HG02798 (cell line): Measurements from ENCODE around the gene TM7SF3.
"Not testable (repeated sequence)": the region's sequence is repeated elsewhere in the genome, so short reads cannot be mapped to it uniquely, and the experiment has no call there.

Experiments
- ATAC-seq: cut with Tn5 transposase; IDR thresholded peaks from one replicate; pipeline ENCODE4 v1.9.1; 2021; ENCODE audit warnings: mild to moderate bottlenecking; ENCODE audit not compliant: unreplicated experiment, poor library complexity

Gene TM7SF3

GRCh38 chr12:26987634-26988424, 26.4 kb downstream of the TM7SF3 start:
- no peak for ATAC-seq

GRCh38 chr12:26982866-26983265, 31.3 kb downstream of the TM7SF3 start:
- ATAC-seq, result no peak

- ATAC-seq, result no peak
Observed at GRCh38 chr12:26979733-26980132, 34.5 kb downstream of the TM7SF3 start.

GRCh38 chr12:26978801-26979200, 35.4 kb downstream of the TM7SF3 start:
- no peak for ATAC-seq

- no peak for ATAC-seq
Observed at GRCh38 chr12:26976687-26977086, 37.5 kb downstream of the TM7SF3 start.

GRCh38 chr12:26971963-26972362, 42.2 kb downstream of the TM7SF3 start:
- ATAC-seq, result peak; percentile 99

- ATAC-seq, result no peak
Observed at GRCh38 chr12:26970136-26970535, 44.0 kb downstream of the TM7SF3 start.

- no peak for ATAC-seq
Observed at GRCh38 chr12:26966842-26967241, 47.3 kb downstream of the TM7SF3 start.

- ATAC-seq, result no peak
Observed at GRCh38 chr12:26963413-26963812, 50.8 kb downstream of the TM7SF3 start.

- no peak for ATAC-seq
Observed at GRCh38 chr12:26961803-26962202, 52.4 kb downstream of the TM7SF3 start.

- not testable (repeated sequence) for ATAC-seq
Observed at GRCh38 chr12:26961391-26961790, 52.8 kb downstream of the TM7SF3 start.

GRCh38 chr12:26954027-26954426, 60.2 kb downstream of the TM7SF3 start:
- ATAC-seq, result no peak

GRCh38 chr12:26953447-26953846, 60.7 kb downstream of the TM7SF3 start:
- no peak for ATAC-seq

GRCh38 chr12:26948309-26948708, 65.9 kb downstream of the TM7SF3 start:
- ATAC-seq, result no peak

- no peak for ATAC-seq
Observed at GRCh38 chr12:26941215-26941594, 73.0 kb downstream of the TM7SF3 start.

GRCh38 chr12:26940516-26941214, 73.5 kb downstream of the TM7SF3 start:
- ATAC-seq, result no peak

GRCh38 chr12:26939953-26940352, 74.2 kb downstream of the TM7SF3 start:
- no peak for ATAC-seq

- no peak for ATAC-seq
Observed at GRCh38 chr12:26939192-26939832, 74.9 kb downstream of the TM7SF3 start.

GRCh38 chr12:26938701-26939062, 75.5 kb downstream of the TM7SF3 start:
- peak; percentile 1 for ATAC-seq

- peak; percentile 88 for ATAC-seq
Observed at GRCh38 chr12:26937863-26938700, 76.1 kb downstream of the TM7SF3 start, which contains the start of the genes FGFR1OP2 and INTS13. Gene FGFR1OP2 (plus strand): TSS chr12:26938470. CDS start chr12:26954159, 15,689 bp downstream. Gene INTS13 (minus strand): TSS chr12:26937981. CDS start chr12:26936803, 1,178 bp downstream.
